AG09319 (cell line): ENCODE measurements around the gene EPYC.

Experiments used
- DNase-seq: peaks from one replicate; pipeline ENCODE4 v3.0.0-alpha.2; 2010; ENCODE audit warnings: low read depth; ENCODE audit errors: extremely low read depth
- CTCF ChIP-seq: IDR thresholded peaks from 2 replicates; pipeline ENCODE4 v1.5.1; 2011; ENCODE audit warnings: low read depth, mild to moderate bottlenecking, inconsistent platforms, low read length, moderate library complexity

The EPYC gene

DNA sequence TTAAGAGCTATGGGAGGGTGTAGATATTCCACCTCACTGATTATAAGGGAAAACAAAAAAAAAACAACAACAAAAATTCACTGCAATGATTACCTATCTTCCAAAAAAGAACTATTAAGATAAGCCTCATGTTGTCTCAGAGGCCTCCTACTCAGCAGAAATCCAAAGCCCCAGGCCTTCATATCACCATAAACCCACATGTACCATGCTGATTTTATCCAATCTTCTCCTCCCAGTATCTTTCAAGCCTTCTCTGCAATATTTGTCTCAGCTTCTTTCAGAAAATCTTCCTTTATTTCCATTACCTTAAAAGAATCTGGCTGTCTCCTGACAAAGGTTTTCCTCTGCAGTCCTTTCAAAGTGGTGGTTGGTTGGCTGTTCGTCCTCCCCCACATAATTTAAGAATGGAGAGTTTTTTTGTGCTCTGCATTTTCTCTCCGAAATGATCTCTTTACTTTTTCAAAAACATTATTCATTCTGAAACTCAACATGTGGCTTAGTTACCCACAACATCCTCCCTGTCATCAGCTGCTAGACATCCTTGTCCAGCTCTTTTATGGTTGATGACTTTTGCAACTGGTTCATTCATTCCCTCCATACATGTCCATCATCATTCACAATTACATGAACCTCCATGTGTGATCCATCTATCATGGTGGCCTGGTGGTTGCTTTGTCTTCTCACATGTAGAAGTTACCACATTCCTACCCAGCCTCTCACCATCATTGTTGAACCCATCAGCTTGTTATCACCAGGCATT lies 2.9 kb upstream of the EPYC start:
- DNase-seq, result no peak
- TF ChIP-seq CTCF, result no peak

GRCh38 chr12:91003737-91004136 lies 1.0 kb downstream of the EPYC start:
- no peak for DNase-seq

DNA sequence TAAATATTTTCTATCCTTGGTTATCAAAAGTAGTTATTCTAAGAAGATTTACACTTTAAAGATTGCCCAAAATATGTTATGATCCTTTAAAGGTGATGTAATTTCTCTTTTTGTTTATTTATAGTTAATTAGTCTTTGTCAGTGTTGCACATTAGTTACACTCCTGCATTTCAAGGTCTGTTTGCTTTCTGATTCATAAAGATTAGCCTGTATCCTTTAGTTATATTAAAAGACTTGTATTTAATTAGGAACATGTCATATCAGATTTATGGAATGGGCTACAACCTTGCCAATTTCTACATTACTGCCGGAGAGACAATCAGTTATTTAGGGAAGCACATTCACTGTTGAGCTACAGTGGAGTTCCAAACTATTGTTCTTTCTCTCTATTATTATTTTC lies 3.5 kb downstream of the EPYC start:
- no peak for TF ChIP-seq CTCF
- no peak for DNase-seq

More at GRCh38 chr12:91003737-91004136, 1.0 kb downstream of the EPYC start:
- TF ChIP-seq CTCF, result no peak

- no peak for DNase-seq
- no peak for TF ChIP-seq CTCF
Measured at GRCh38 chr12:90999966-91000365, 4.8 kb downstream of the EPYC start.

DNA sequence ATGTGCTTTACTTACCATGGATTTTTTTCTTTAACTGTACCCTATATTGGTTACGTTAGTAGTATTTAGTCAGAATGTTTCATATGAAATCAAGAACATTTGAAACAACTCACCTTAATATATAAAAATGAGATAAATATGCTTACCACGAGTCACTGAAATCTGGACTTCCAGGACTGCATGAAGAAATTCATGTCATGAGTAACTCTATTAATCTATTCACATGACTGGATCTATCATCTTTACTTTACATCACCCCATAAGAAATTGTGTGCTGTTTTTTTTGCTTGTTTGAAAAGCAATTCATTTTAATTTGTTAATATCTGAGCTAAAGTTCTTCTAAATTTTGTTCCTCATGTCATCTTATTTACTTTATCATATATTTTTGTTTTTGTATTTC lies 5.2 kb downstream of the EPYC start:
- DNase-seq, result no peak
- TF ChIP-seq CTCF, result no peak

DNA sequence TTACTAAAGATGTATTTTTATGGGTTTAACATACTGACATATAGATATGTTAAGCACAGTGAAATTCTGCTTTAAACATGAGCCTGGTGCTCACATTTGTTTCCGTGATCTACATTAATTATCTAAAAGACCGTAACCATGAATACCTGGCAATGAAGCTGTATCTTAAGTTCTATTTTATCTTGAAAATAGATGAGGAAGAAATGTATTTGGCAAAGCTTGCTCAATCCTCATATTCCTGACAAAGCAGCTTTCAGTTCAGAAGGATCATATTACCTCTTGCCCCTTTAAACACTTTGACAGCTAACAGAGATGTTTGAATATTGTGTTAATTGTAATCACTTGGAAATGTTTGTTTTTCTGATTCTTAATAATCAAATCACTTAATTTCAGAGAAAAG lies 9.8 kb downstream of the EPYC start:
- TF ChIP-seq CTCF, result no peak
- DNase-seq, result no peak

GRCh38 chr12:90991952-90992465 lies 12.8 kb downstream of the EPYC start:
- no peak for TF ChIP-seq CTCF
- DNase-seq, result no peak
